Measurements from ENCODE around the gene CCBE1. TPM values are rescaled to one million over a fixed set of nuclear protein-coding genes. Genes with fewer than 3 reads are reported as not detected.
"Not testable (repeated sequence)": the region's sequence is repeated elsewhere in the genome, so short reads cannot be mapped to it uniquely, and the experiment has no call there.

Gene CCBE1
- total RNA-seq, 1 donor from 2014 or later = 0.68 TPM

DNA sequence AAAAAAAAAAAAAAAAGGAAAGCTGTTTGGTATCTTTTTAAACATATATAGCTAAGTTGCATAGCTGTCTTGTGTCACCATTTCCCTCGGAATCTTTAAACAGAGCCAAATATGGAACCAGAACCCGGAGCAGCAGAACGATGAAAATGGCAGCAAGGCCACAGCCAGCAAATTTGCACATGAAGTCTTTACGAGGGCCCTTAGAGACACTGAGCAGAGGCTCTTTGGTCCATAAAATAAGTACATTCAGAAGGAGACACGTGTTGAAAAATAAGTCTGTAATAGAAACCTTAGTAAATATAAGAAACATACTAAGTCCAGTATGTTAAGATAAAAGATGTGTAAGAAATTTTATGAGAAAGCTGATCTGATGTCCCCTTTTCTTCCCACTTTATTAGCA, 16.2 kb downstream of the CCBE1 start:
- no peak for DNase-seq

DNA sequence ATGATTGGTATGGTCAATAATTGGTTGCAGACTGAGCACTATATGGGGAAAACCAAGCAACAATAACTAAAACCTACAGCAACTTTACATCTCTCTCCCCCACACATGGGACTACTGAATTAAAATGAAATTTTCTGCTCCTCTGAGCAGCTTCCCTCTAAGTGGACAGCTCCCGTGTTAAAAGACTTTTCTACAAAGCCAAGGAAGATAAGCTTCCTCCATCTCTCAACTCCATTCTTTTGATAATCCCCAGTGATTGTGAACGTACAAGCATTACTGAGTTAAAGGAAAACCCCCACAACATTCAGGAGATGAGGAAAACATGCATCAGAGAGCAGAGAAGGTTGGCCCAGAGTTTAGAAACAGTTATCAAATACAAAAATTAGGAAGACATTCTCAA, 21.9 kb downstream of the CCBE1 start:
- DNase-seq = no peak

DNA sequence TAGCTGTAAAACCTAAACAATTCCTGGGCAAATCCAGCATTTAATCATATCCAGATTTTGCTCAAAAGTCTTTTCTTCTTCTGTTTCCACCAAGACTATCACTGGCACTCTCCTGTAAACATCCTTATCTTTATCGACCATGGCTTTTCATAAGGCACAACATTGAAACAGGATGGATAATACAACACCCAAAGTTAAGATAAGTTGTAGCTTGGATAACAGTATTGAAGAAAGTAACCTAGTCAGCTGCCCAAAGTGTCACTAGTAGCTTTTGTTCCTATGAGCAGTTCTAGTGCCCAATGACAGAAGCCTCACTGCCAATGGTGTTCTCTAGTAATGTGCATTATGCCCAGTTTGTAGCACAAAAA, 22.3 kb downstream of the CCBE1 start:
- DNase-seq = no peak

DNA sequence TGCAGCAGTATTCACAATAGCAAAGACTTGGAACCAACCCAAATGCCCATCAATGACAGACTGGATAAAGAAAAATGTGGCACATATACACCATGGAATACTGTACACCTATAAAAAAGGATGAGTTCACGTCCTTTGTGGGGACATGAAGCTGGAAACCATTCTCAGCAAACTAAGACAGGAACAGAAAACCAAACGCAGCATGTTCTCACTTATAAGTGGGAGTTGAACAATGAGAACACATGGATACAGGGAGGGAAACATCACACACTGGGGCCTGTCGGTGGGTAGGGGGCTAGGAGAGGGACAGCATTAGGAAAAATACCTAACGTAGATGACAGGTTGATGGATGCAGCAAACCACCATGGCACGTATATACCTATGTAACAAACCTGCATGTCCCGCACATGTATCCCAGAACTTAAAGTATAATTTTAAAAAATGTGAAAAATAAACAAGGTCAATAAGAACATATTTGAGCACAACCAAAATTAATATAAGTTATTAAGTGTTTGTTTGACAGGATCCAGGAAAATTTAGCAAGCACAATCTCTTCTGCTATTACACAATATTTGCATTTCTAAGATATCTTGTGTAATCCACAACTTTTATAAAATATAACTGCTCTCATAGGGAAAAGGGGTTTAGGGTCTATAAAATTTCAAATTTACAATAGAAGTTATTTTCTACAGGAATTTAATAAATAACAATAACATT, 22.9 kb downstream of the CCBE1 start:
- DNase-seq = no peak

DNA sequence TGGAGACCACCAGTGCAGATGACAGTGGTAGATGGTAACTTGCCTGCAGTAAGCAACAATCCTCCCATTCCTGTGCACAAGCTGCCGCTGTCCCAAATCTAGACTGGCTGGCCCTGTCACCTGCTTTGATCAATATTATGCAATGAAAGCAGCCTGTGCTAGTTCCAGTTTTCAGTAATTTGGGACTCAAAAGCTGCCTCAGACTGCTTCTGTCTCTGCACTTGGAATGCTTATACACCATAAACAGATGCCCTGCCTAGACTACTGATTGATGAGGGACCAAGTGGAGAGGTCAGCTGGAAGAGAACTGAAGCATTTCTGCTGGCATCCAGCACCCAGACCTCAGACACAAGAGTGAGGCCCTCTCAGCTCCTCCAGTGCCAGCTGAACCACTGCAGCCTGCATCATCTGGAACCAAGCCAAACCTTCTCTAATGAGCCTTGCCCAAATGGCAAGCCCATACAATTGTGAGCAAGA, 24.9 kb downstream of the CCBE1 start:
- DNase-seq = no peak

DNA sequence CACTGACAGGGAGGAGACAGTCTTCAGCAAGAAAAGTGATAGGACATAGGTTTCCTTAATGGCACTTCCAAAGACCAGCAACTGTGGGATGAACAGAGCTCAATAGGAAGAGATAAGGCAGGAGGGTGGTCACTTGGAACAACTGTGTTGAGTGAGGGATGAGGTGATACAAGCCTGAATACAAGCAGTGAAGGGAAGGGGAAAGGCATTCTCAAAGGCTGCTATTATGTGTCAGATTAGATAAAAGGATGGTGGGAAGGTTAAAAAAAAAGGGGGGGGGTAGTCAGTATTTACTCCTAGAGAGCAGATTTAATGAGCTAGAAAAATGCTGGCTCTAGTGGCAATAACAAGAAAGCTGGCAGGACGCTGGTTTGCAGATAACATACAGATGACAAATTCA, 25.7 kb downstream of the CCBE1 start:
- DNase-seq = no peak

DNA sequence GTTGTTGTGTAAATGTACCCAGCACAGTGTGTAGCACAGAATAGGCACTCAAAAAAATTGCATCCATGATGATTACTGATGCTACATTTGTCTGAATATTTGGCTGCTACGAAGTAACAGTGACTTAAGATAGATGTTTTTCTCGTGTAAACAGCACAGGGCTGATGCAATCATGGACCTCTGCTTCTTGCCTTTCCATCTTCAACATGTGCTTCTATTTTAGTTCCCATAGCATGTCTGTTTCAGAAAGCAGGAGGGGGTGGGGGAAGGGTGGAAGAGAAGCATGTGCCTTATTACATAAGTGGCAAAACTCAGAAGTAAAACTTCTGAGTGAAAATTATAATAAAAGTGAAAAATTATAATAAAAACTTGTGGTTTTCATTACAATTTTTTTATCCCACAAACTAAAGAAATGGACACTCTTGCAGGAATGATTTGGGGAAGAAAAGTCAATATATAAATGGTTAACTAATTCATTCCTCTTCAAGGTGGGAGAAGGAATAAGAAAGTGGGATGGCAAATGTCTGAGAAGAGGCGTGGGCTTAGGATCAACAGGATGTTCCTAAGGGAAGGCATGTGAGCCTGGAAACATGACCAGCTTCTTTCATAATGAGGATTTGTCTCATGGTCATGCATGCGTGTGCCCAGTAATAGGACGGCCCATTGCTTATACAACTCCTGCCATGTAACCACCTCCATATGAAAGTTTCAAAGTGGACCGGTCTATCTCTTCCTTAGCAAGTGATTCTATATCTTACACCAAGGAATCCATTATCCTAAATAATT, 27.2 kb downstream of the CCBE1 start:
- no peak for DNase-seq

DNA sequence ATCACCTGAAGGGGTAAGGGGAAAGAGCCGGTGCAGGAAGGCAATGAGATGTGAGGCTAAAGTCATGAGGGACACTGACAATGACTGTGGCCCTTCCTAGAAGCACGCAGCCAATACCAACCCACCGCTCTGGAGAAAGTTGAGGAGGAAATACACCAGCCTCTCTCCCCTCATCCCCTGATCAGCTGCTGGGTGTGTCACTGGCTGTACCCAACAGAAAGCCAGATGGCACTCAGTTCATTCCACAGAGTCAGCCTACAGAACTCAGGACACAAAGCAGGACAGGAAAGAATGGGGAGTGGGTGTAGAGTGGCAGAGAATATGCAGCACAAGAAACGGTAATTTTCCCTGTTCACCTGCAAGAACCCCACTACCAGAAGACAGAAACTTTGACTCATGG, 29.7 kb downstream of the CCBE1 start:
- no peak for DNase-seq

DNA sequence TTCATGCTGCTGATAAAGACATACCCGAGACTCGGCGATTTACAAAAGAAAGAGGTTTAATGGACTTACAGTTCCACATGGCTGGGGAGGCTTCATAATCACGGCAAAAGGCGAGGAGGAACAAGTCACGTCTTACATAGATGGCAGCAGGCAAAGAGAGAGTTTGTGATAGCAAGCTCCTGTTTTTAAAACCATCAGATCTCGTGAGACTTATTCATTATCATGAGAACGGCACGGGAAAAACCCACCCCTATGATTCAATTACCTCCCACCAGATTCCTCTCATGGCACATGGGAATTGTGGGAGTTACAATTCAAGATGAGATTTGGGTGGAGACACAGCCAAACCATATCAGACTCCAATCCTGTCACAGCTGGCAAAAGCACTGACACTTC, 31.2 kb downstream of the CCBE1 start:
- not testable (repeated sequence) for DNase-seq

DNA sequence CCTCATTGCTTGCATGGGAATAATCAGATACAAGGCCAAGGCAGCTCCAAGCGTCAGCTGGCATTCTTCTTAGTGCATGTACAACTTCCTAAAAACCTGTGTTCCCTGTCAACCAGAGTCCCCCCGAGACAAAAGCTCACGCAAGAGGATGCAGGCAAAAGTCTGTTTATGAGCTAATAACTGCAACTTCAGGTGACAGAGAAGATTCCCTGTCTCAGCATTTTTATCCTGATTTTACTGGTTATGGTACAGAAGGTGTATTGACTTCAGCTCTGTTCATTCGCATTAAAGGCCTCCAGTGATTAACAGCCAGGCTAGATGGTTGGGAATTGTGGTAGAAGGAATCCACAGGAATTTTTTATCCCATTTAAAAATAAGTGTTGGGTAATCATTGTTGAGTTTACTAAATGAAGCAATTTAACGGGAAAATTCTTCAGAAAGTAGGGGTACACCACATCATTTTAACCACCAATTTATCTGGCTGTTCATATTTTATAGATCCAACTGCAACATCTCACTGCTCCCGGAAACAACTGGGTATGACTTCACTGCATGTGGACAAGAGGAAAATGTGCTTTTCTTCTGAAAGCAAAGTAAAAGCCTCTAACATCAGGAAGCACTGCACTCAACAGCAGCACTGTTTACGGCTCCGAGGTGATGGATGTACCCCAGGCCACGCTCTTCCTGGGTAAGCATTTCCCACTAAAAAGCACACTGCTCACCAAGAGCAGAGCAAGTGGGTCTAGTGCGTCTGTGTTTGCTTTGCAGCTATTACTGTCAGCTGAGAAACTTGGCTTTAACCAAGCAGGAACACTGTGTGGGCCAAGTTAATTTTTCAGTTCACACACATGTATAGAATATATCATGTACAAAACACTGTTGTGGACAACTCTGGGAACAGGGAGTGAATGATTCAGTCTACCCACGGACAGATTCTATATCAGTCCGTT, 31.9 kb downstream of the CCBE1 start:
- no peak for DNase-seq

DNA sequence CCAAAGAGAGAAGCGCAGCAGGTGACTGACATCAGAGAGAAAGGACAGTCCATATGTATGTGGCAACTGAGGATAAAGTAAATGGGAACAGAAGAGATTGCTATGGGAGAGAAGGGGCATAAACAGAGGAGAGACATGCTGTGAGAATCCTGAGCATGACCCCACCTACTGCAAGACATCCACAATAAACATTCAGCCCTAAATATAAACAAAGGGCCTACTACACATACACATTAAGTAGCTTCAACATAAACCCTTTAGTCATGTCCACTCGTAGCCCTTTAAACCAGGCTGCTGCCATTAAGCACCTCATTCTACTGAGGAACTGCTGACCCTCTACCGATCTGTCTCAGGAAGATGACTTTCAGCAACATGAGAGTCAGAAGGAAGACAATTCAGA, 32.9 kb downstream of the CCBE1 start:
- DNase-seq = no peak

DNA sequence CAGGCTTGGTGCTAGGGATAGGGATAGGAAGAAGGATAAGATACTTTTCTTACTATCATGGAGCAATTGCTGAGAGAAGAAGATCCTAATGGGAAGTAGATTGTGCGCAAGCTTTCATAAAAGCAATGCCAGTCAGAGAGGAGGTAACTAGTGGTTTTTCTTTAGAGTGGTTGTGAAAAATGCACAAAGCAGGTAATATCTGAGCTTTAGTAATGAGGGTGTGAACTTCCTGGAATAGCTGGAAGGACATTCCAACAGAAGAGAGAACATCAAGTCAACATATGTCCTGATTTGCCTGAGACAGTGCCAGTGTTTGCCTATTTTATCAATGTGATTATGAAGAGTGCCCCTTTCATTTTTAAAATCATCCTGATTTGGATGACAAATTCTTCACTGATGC, 34.1 kb downstream of the CCBE1 start:
- no peak for DNase-seq

DNA sequence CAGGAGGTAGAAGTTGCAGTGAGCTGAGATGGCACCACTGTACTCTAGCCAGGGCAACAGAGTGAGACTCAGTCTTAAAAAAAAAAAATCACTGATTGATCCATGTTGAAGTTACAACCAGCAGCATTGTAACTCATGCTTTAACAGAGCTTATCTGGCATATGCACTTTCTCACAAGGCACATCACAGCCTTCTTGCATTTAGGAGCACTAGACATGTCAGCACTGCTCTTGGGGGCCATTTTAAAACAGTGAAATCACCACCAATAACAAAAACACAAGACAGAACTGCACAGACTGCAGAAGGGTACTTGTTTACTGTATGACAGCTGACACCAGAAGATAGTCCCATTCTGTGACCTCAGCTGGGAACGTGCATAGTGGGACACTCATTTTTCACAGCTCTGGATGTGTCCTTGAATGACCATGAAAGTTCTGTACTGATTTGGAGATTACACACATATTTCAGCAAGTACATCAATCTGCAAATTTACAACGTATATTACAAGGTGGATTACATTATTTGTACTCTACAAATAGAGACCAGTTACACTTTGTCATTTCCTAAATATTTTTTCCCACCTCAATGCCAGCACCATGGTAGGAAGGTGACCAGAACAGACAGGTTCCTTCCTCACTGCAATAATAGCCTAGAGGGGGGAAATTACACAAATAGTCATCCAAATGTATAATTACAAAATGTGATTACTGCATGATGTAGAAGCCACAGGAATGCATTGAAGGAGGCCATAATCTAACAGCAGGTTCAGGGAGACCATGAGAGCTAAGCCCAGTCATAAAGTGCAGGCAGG, 35.1 kb downstream of the CCBE1 start:
- no peak for DNase-seq

DNA sequence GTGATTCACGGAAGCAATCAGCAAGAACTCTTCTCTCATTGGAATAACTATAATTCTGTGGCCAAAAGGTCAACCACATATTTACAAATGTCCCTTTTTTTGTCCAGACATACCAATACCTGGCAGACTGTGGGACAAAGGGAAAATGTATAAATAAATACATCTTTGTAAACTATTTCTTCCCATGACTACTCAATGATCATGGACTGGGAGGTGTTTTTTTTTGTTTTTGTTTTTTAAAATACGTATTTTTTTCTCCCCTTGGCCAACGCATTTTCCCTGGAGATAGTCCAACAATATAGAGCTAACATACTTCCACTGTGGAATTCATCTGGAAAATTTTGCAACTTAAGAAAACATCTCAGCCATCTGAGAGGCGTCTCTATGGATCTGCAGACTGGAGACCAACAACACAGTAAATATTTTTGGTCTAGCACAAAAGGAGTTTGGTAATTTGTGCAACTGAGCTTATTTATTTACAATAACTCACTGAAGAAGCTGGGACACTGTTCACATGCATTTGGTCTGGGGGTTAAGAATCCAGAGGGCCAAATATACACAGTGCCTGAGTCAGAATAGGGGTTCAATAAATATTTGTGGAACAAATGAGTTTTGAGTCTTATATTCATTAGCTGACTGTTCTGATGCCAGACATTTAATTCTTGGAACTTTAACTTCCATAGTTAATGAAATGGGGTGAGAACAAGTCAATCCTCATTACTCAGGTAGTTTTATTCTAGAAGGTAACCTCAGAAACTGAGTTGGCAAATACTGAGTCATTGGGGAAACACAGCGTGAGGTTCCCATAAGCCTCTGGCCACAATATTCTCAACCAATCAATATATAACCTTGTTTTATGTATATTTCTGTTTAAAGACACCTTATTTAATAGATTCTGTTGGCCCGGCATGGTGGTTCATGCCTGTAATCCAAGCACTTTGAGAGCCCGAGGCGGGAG, 36.2 kb downstream of the CCBE1 start:
- no peak for DNase-seq

DNA sequence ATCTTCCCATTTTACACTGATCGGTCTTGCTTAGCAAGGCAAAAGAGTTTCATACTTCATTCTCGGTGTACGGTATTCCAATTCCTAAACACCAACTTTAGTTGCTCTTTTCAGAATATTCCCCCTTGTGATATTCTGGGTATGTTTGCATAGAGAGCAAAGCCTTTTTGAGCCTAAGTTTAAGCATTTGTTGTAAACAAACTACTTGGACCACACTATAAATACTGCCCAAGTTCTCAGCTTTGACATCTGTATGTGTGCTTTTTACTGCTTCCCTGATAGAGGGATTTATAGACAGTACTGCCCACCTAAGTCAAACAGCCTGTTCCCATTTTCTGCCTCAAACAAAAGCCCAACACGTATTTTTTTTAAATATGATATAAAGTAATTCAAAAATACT, 36.9 kb downstream of the CCBE1 start:
- DNase-seq = no peak

DNA sequence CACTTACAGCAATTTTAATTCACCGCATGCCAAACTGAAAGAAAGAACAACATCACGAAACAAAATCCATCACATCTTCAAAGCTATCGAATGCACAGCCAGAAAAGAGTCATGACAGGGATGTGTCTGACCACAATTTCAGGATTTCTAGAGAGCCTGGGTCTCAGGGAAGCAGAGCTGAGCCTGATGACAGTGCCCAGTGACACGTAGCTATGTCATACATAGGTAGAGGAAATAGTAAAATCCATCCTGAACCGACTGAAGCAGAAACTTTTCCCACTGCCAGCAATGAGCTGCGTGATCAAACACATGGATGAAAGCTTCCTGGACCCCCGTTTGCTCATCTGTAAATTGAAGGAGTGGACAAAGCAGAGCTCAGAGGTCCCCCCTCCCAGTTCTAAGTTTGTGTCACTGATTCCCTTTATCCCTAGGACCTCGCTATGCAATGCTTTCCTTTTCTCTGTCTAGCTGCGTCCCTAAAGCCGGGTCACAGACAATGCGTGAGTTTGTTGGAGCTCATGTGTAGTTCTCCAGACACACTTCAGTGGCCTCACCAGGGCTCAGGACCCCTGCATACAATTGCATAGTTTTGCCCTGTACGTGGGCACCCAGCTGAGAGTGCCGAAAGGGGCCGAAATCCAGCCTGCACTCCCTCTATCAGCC, 37.6 kb downstream of the CCBE1 start:
- no peak for DNase-seq

DNA sequence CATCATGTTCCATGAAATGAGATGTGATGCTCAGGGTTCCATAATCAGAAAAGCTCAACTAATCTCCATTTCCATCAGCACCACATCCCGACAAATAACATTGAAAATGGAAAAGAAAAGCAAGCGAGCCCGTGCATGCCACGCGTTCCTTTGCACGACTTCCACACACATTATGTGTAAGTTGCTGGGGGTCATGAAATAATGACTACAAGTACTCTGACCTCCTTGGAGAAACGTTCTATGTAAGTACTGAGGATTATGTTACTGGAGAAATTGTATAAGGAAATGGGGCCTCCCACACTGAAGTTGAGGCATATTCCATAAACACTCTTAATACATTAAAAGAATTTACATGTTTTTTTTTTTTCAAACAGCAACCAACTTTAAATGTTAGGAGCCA, 38.3 kb downstream of the CCBE1 start:
- DNase-seq = no peak

DNA sequence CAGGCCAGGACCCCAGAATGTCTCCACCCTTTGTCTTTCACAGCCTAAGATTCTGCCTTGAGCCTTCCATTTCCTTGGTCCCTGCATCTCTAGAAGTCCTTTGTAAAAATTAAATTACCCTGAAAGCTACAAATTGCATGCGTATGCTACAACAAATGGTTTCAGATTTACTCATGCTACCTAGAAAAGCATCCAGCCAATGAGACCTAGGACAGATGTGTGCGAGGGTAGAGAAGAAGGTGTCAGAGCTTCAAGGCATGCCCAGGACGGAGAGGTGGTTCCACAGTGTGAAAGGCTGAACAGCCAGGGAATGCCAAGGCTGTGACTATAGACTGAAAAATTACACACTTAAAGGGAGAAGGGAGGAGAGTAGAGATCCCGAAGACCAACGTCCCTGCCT, 40.2 kb downstream of the CCBE1 start:
- no peak for DNase-seq

DNA sequence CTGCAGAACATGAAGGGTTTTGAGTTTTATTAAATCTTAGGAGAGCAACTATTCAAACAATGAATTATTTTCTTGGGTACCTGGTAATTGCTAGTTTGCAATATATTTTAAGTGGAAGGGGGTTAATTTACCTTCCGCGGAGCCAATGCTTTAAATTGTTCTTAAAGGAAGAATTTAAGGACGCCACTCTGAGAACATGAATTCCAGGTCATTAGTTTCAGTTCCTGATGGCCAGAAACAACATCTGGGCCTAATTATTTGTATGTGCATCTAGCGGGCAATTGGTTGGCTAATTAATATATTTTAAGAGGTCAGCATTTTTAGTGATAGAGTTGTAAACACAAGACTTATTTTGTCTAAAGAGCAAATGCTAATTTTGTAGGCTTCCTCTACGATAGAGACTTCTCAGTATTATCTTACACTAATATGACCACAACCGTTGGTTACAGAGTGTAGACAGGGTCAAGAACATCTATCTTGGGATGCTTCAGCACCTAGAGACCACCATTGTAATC, 40.8 kb downstream of the CCBE1 start:
- no peak for DNase-seq

DNA sequence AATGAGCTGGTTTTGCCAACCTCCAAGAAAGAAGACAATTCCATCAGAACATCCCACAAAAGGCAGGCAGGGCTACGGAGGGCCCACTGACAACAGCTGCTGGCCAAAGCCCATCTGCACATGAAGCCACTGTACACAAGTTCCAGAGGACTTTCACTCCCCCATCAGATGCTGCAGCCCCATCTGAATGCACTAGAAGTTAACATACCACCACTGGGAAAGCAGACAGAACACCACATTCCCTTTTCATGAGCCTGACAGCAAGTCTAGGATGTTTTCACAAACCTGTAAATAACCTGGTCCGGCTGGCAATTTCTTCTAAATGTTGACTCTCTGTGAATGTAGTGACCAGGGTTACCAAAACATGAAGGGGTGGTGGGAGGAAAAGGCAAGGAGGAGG, 41.5 kb downstream of the CCBE1 start:
- no peak for DNase-seq

Measured in dermis blood vessel endothelial cell (primary cell).